Measurements from ENCODE around the gene SLC22A3.
"Not testable (repeated sequence)": the region's sequence is repeated elsewhere in the genome, so short reads cannot be mapped to it uniquely, and the experiment has no call there.

The SLC22A3 gene

GRCh38 chr6:160348223-160349019 lies at the start of gene SLC22A3:
Gene SLC22A3 (plus strand): TSS chr6:160348378. CDS start chr6:160348420, 42 bp downstream.
- peak within 1 kb of the TSS; percentile 56 for H3K4me3 ChIP-seq (ENCODE audit: low read depth, low read length)
- DNase-seq (ENCODE audit: low read depth) = no peak

- no peak overlapping the region for H3K4me3 ChIP-seq (ENCODE audit: low read depth, low read length)
- DNase-seq (ENCODE audit: low read depth) = no peak
These were observed 48.6 kb upstream of the SLC22A3 start for GRCh38 chr6:160299559-160299958.

- no peak overlapping the region for H3K4me3 ChIP-seq (ENCODE audit: low read depth, low read length)
These were observed 48.0 kb upstream of the SLC22A3 start for GRCh38 chr6:160300076-160300695.

GRCh38 chr6:160301339-160301738 lies 46.8 kb upstream of the SLC22A3 start:
- no peak overlapping the region for H3K4me3 ChIP-seq (ENCODE audit: low read depth, low read length)
- DNase-seq (ENCODE audit: low read depth) = no peak

More at GRCh38 chr6:160300076-160300695, 48.0 kb upstream of the SLC22A3 start:
- no peak for DNase-seq (ENCODE audit: low read depth)

- H3K4me3 ChIP-seq (ENCODE audit: low read depth, low read length); DNase-seq (ENCODE audit: low read depth): not testable (repeated sequence)
These were observed 45.6 kb upstream of the SLC22A3 start for GRCh38 chr6:160302431-160303082.

- no peak for DNase-seq (ENCODE audit: low read depth)
- H3K4me3 ChIP-seq (ENCODE audit: low read depth, low read length) = no peak overlapping the region
These were observed 44.4 kb upstream of the SLC22A3 start for GRCh38 chr6:160303806-160304205.

- no peak for DNase-seq (ENCODE audit: low read depth)
- no peak overlapping the region for H3K4me3 ChIP-seq (ENCODE audit: low read depth, low read length)
These were observed 42.1 kb upstream of the SLC22A3 start for GRCh38 chr6:160305926-160306713.

GRCh38 chr6:160309718-160310117 lies 38.5 kb upstream of the SLC22A3 start:
- no peak for DNase-seq (ENCODE audit: low read depth)
- H3K4me3 ChIP-seq (ENCODE audit: low read depth, low read length) = no peak overlapping the region

- H3K4me3 ChIP-seq (ENCODE audit: low read depth, low read length) = no peak overlapping the region
- no peak for DNase-seq (ENCODE audit: low read depth)
These were observed 35.3 kb upstream of the SLC22A3 start for GRCh38 chr6:160312900-160313299.

- H3K4me3 ChIP-seq (ENCODE audit: low read depth, low read length) = no peak overlapping the region
- no peak for DNase-seq (ENCODE audit: low read depth)
These were observed 32.9 kb upstream of the SLC22A3 start for GRCh38 chr6:160315310-160315709.

- H3K4me3 ChIP-seq (ENCODE audit: low read depth, low read length) = no peak overlapping the region
- no peak for DNase-seq (ENCODE audit: low read depth)
These were observed 31.9 kb upstream of the SLC22A3 start for GRCh38 chr6:160316261-160316660.

GRCh38 chr6:160319246-160319645 lies 28.9 kb upstream of the SLC22A3 start:
- no peak for DNase-seq (ENCODE audit: low read depth)
- H3K4me3 ChIP-seq (ENCODE audit: low read depth, low read length) = no peak overlapping the region

GRCh38 chr6:160321729-160322505 lies 26.3 kb upstream of the SLC22A3 start:
- DNase-seq (ENCODE audit: low read depth) = no peak
- no peak overlapping the region for H3K4me3 ChIP-seq (ENCODE audit: low read depth, low read length)

- H3K4me3 ChIP-seq (ENCODE audit: low read depth, low read length) = no peak overlapping the region
These were observed 20.2 kb upstream of the SLC22A3 start for GRCh38 chr6:160327981-160328380.

GRCh38 chr6:160328447-160328846 lies 19.7 kb upstream of the SLC22A3 start:
- H3K4me3 ChIP-seq (ENCODE audit: low read depth, low read length) = no peak overlapping the region
- no peak for DNase-seq (ENCODE audit: low read depth)

More at GRCh38 chr6:160327981-160328380, 20.2 kb upstream of the SLC22A3 start:
- DNase-seq (ENCODE audit: low read depth) = no peak

GRCh38 chr6:160329188-160329587 lies 19.0 kb upstream of the SLC22A3 start:
- no peak overlapping the region for H3K4me3 ChIP-seq (ENCODE audit: low read depth, low read length)
- no peak for DNase-seq (ENCODE audit: low read depth)

GRCh38 chr6:160330619-160331018 lies 17.6 kb upstream of the SLC22A3 start:
- peak; percentile 73 for DNase-seq (ENCODE audit: low read depth)
- no peak overlapping the region for H3K4me3 ChIP-seq (ENCODE audit: low read depth, low read length)

GRCh38 chr6:160331204-160331603 lies 17.0 kb upstream of the SLC22A3 start:
- no peak overlapping the region for H3K4me3 ChIP-seq (ENCODE audit: low read depth, low read length)
- no peak for DNase-seq (ENCODE audit: low read depth)

- no peak for DNase-seq (ENCODE audit: low read depth)
- H3K4me3 ChIP-seq (ENCODE audit: low read depth, low read length) = no peak overlapping the region
These were observed 16.4 kb upstream of the SLC22A3 start for GRCh38 chr6:160331753-160332152.

Measured in skeletal muscle cell (primary cell).